Dendritic cell treated with granulocyte-macrophage colony-stimulating factor and Interleukin-4, amounts not matched to agents 40 ng/mL and 50 ng/mL, for 4 days (primary cell): Measurements from ENCODE around the gene COMTD1.
A peak's percentile ranks its signal among the peaks of the same experiment; 100 is the strongest.
"Not testable (repeated sequence)": the region's sequence is repeated elsewhere in the genome, so short reads cannot be mapped to it uniquely, and the experiment has no call there.

Experiments used
- H3K27ac Mint-ChIP-seq: one replicate; pipeline ENCODE4 v1.8.0; 2022; ENCODE audit warnings: mild to moderate bottlenecking, mixed read lengths
- H3K27me3 Mint-ChIP-seq: one replicate; pipeline ENCODE4 v1.8.0; 2022; ENCODE audit warnings: mild to moderate bottlenecking, mixed read lengths
- H3K36me3 Mint-ChIP-seq: one replicate; pipeline ENCODE4 v1.8.0; 2022; ENCODE audit warnings: low read depth, mixed read lengths
- H3K4me1 Mint-ChIP-seq: one replicate; pipeline ENCODE4 v1.8.0; 2022; ENCODE audit warnings: low read depth, mixed read lengths
- H3K4me3 Mint-ChIP-seq: one replicate; pipeline ENCODE4 v1.8.0; 2022; ENCODE audit warnings: mild to moderate bottlenecking, moderate library complexity, mixed read lengths
- H3K9me3 Mint-ChIP-seq: one replicate; pipeline ENCODE4 v1.8.0; 2022; ENCODE audit warnings: mixed read lengths
- intact Hi-C: fragments of 100-400 bp; cut with micrococcal nuclease; formaldehyde crosslinking; loops from one replicate; pipeline ENCODE4 v1.15.0; 2022

COMTD1 gene

GRCh38 chr10:75202321-75203045 lies 33.3 kb downstream of the COMTD1 start:
- H3K36me3 Mint-ChIP-seq, result peaks cover 16% of the 10 kb centered on the region
- peak overlapping the region; percentile 3 for H3K27ac Mint-ChIP-seq
- no peaks in the 10 kb centered on the region for H3K27me3 Mint-ChIP-seq
- H3K9me3 Mint-ChIP-seq, result no peaks in the 10 kb centered on the region
- intact Hi-C loops, result no loop called here
- peaks cover 21% of the 10 kb centered on the region for H3K4me1 Mint-ChIP-seq
- H3K4me3 Mint-ChIP-seq, result no peak overlapping the region

DNA sequence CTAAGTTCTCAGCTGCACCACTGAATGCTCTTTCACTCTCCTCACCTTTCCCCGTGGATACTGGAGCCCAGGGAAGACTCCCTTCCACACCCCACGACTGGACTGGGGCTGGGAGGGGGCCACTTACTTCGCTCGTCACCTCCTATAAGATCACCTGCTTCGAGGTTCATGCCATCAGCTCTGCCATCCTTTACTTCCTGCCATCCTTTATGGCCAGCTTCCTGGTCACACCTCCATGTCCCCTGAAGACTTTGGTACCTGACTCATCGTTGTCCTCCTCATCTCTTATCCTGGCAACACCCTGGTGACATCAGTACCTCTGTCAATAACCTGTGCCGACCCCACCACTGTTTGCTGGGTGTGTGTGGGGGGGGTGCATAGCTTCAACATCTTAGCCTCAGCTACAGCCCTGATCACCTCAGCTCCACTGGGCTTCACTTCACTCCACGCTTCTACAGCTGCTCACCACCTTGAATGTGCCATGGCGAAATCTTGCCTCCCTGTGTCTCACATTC lies 33.9 kb downstream of the COMTD1 start:
- intact Hi-C loops, result no loop called here
- peaks cover 17% of the 10 kb centered on the region for H3K36me3 Mint-ChIP-seq
- H3K4me1 Mint-ChIP-seq, result peaks cover 21% of the 10 kb centered on the region
- no peaks in the 10 kb centered on the region for H3K9me3 Mint-ChIP-seq
- H3K27ac Mint-ChIP-seq, result no peak overlapping the region
- no peak overlapping the region for H3K4me3 Mint-ChIP-seq
- no peaks in the 10 kb centered on the region for H3K27me3 Mint-ChIP-seq

GRCh38 chr10:75199949-75200348 lies 35.8 kb downstream of the COMTD1 start:
- H3K27ac Mint-ChIP-seq, H3K4me3 Mint-ChIP-seq, H3K9me3 Mint-ChIP-seq, H3K27me3 Mint-ChIP-seq, intact Hi-C loops: not testable (repeated sequence)
- Mint-ChIP-seq H3K4me1 (peaks cover 17% of the 10 kb centered on the region), H3K36me3 (peaks cover 33% of the 10 kb centered on the region)

DNA sequence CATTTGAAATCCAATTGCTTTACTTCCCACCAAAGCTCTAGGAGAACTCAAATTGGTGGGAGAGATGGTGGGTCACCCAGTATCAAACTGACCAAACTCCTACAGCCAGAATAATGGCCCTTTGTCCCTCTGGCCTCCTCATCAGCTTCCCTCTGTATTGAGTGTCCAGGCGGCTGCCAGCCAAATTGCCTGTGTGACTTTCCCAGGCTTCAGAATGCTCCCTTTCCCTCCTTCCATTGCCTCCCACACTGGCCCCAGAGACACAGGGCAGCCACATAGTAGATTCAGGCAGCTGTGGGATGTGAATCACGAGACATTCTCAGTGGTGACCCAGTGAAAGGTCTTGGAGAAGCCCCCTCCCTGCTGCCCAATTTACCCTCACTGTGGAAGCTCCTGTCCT lies 37.9 kb downstream of the COMTD1 start:
- no peak overlapping the region for H3K27ac Mint-ChIP-seq
- H3K27me3 Mint-ChIP-seq, result no peaks in the 10 kb centered on the region
- H3K36me3 Mint-ChIP-seq, result peaks cover 51% of the 10 kb centered on the region
- no peak overlapping the region for H3K4me3 Mint-ChIP-seq
- peaks cover 9% of the 10 kb centered on the region for H3K4me1 Mint-ChIP-seq
- H3K9me3 Mint-ChIP-seq, result no peaks in the 10 kb centered on the region
- intact Hi-C loops, result no loop called here

DNA sequence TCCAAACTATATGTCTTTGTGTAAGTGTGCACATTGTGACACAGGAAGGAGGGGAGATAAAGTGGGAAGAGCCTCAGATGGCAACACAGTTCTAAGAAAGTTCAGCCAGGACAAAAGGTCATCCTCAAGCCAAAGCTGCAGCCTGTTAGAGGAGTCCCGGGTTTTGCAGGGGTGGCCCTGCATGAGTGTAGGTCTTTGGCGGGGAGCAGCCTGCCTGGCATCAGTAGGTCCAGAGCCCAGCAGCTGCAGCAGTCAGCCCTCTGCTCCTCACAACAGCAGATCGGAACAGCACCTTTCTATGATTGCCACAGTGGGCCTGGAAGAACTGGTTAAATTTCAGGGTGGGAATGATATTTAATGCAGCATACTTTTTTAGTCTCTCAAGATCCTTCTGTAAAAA lies 38.7 kb downstream of the COMTD1 start:
- peaks cover 3% of the 10 kb centered on the region for H3K4me1 Mint-ChIP-seq
- no peak overlapping the region for H3K4me3 Mint-ChIP-seq
- peaks cover 47% of the 10 kb centered on the region for H3K36me3 Mint-ChIP-seq
- no peaks in the 10 kb centered on the region for H3K9me3 Mint-ChIP-seq
- H3K27me3 Mint-ChIP-seq, result no peaks in the 10 kb centered on the region
- intact Hi-C loops, result no loop called here
- H3K27ac Mint-ChIP-seq, result no peak overlapping the region

DNA sequence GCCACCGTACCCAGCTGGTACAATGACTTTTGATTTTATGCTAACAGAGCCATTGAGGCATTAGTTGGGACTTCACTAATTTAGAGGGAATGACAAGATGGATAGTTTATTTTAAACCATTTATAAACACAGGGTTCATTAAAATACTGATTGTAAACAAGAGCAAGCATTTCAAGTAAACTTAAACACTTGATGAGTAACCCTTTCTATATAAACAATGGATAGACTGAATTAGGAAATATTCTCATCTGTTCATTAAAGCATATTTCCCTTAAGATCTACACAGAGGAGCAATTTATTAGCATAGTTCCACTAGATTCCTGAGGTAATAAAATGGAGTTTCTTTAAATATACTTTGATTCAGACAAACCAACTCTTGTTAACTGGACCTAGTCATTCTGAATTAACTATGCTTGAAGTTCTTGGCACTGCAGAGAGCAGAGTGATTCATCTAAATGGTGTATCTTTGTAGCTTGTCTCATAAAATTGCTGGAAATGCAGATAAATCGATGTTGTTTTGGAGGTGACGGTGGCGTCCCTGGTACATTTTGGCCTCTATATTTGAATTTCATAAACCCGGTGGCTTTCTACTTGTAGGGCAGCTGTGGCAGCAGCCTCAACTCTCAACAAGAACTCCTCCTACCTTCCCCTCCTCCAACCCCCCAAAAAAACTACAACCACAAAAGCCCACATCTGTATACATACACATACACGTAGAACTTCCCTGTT lies 40.6 kb downstream of the COMTD1 start:
- Mint-ChIP-seq H3K9me3 (no peaks in the 10 kb centered on the region), H3K27ac (no peak overlapping the region), H3K4me1 (peaks cover 15% of the 10 kb centered on the region), H3K27me3 (no peaks in the 10 kb centered on the region), H3K4me3 (no peak overlapping the region), H3K36me3 (peaks cover 40% of the 10 kb centered on the region)
- intact Hi-C loops, result no loop called here

GRCh38 chr10:75194625-75195024 lies 41.1 kb downstream of the COMTD1 start:
- Mint-ChIP-seq H3K36me3 (peaks cover 40% of the 10 kb centered on the region), H3K4me1 (peaks cover 15% of the 10 kb centered on the region)
- H3K4me3 Mint-ChIP-seq, H3K9me3 Mint-ChIP-seq, H3K27ac Mint-ChIP-seq, intact Hi-C loops, H3K27me3 Mint-ChIP-seq: not testable (repeated sequence)

DNA sequence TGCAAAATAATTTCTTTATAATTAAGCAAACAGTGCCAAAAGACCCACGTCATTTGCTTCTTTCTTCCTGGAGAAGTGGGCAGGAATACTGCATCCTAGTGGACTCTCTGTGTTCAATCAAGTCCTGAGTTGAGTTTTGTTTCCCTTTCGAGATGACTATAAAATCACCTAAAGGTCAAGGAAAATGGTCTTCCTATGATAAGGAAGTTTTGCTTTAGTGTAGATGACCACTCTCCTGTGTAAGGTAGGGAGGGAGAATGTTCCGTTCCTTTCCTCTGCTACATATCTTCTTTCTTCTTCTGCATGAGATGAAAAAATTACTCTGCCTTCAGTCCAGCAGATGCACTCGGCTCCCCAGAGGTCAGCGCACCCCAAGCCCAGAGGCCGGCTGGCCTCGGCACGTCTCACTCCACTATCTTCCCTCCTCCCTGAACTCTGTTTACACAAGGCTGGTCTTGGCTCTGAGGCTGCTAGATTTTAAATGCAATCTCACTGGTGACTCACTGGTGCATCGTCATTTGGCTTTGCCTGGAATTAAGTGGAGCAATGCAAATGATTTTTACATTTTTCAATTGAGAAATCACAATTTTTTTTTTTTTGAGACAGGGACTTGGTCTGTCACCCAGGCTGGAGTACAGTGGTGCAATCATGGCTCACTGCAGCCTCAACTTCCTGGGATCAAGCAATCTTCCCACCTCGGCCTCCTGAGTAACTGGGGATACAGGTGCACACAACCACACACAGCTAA lies 43.8 kb downstream of the COMTD1 start:
- Mint-ChIP-seq H3K4me3 (no peak overlapping the region), H3K36me3 (peaks cover 45% of the 10 kb centered on the region), H3K4me1 (peaks cover 15% of the 10 kb centered on the region), H3K27ac (peak overlapping the region; percentile 63), H3K9me3 (no peaks in the 10 kb centered on the region), H3K27me3 (no peaks in the 10 kb centered on the region)
- intact Hi-C loops, result no loop called here

DNA sequence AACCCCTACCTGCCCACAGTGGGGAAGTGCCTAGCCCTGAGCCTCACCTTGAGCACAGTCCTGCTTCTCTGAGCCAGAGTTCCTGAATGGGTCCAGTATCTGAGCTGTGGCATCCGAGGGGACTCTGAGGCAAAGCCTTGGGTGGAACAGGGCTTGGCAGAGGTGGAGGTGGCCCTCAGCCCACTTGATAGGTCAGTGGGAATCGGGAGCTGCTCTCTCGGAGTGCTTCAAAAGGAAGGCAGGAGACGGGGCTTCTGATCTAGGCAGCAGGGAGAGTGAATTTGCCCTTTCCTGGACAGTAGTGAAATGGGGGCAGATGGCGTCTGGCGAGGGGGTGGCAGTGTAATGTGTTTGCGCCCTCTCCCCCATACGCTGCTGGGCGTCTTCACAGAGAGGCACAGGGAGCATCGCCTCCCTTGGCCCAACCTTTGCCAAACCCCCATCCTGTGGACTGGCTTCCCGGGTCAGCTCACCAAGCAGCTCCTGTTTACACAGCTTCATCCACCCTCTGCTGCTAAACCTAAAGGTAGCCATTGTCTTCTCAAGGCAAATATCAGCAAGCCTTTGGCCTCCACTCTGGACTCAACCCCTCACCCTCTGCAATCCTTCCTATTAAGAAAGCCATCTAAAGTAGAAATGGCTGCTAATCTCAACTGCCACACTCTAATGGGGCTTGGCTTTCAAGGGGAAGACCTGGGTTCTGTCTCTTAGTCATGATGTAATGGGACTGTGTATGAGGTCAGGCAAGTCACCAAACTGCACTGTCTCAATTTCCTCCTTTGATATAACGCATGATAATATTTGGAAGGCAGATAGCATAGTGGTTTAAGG lies 46.3 kb downstream of the COMTD1 start:
- Mint-ChIP-seq H3K27ac (no peak overlapping the region), H3K4me3 (no peak overlapping the region), H3K36me3 (peaks cover 24% of the 10 kb centered on the region), H3K27me3 (no peaks in the 10 kb centered on the region), H3K9me3 (no peaks in the 10 kb centered on the region), H3K4me1 (peaks cover 15% of the 10 kb centered on the region)
- intact Hi-C loops, result loop anchor here (2.0 kb wide), 1 partner anchor 41 kb away; no protein-coding TSS in a partner anchor

GRCh38 chr10:75188522-75188921 lies 47.2 kb downstream of the COMTD1 start:
- not testable (repeated sequence) for H3K4me3 Mint-ChIP-seq, H3K27ac Mint-ChIP-seq

GRCh38 chr10:75187961-75188426 lies 47.8 kb downstream of the COMTD1 start:
- Mint-ChIP-seq H3K27ac (no peak overlapping the region), H3K4me3 (no peak overlapping the region), H3K4me1 (peaks cover 15% of the 10 kb centered on the region), H3K9me3 (no peaks in the 10 kb centered on the region), H3K27me3 (no peaks in the 10 kb centered on the region), H3K36me3 (peaks cover 10% of the 10 kb centered on the region)
- intact Hi-C loops, result loop anchor here (2.0 kb wide), 1 partner anchor 43 kb away; no protein-coding TSS in a partner anchor

More at GRCh38 chr10:75188522-75188921, 47.2 kb downstream of the COMTD1 start:
- not testable (repeated sequence) for H3K27me3 Mint-ChIP-seq, H3K9me3 Mint-ChIP-seq
- peaks cover 15% of the 10 kb centered on the region for H3K36me3 Mint-ChIP-seq
- intact Hi-C loops, result loop anchor here (2.0 kb wide), 1 partner anchor 42 kb away; no protein-coding TSS in a partner anchor
- H3K4me1 Mint-ChIP-seq, result peaks cover 15% of the 10 kb centered on the region

DNA sequence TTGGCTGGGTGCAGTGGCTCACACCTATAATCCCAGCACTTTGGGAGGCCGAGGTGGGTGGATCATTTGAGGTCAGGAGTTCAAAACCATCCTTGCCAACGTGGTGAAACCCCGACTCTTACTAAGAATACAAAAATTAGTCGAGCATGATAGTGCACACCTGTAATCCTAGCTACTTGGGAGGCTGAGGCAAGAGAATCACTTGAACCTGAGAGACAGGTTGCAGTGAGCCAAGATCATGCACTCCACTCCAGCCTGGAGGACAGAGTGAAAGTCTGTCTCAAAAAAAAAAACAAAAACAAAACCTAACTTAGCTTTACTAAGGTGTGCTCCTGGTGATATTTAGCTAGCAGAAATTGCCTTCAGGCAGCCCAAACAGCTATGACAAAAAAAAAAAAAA lies 49.4 kb downstream of the COMTD1 start:
- Mint-ChIP-seq H3K27me3 (no peaks in the 10 kb centered on the region), H3K36me3 (peaks cover 15% of the 10 kb centered on the region)
- intact Hi-C loops, result no loop called here

More for the DNA sequence above, 49.4 kb downstream of the COMTD1 start:
- H3K4me1 Mint-ChIP-seq, result peaks cover 4% of the 10 kb centered on the region
- H3K27ac Mint-ChIP-seq, result no peak overlapping the region
- no peaks in the 10 kb centered on the region for H3K9me3 Mint-ChIP-seq
- no peak overlapping the region for H3K4me3 Mint-ChIP-seq
